HG03025 (cell line): ENCODE data around the gene CHST2.
"Not testable (repeated sequence)": the region's sequence is repeated elsewhere in the genome, so short reads cannot be mapped to it uniquely, and the experiment has no call there.

Source experiments
- ATAC-seq: cut with Tn5 transposase; IDR thresholded peaks from one replicate; pipeline ENCODE4 v1.9.1; 2021; ENCODE audit warnings: mild to moderate bottlenecking, moderate library complexity; ENCODE audit not compliant: unreplicated experiment, low FRiP score

Gene CHST2

DNA sequence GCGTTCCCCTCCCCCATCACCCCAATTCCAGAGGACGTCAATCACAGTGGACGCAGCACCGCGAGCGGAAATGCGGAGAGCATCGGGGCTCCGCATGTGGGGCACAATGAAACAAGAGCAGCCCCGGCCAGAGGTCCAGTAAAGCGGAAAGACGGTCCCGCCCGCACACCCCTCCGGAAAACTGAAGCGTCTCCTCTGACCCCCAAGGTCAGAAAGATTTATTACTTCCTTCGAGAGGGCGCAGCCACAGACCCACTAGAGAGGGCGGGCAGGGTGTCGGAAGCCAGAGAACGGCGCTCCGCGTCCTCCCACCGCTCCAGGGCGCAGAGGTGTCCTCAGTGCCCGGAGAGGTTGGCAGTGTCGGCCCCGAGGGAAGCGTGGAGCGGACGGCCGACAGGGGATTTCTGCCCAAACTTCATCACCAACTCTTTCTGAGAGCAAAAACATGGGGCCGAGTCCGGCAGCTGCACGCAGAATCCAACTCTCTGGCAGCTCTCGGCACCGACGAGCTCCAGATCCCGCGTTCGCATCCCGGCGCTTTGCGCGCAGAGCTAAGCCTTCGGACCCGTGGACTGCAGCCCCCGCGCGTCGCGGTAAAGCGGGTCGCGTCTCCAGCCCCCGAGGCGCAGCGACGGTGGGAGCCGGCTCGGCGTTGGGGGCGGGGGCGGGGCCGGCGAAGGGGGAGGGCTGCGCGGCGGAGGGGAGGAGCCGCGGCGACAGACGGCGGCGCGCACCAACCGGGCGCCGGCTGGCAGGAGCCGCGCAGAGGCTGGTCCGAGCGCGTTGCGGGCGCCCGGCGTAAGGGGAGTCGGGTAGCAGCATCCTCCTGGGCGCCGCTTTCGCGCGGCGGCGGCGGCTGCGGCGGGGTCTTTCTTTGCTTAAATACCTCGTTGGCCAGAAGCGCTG lies at the start of gene CHST2:
CHST2 (plus strand) TSS at position 763 of the 906 bp plus-strand sequence. CDS start 1,046 bp downstream, outside the sequence.
- ATAC-seq: peak; percentile 60

- ATAC-seq: no peak
These were observed 48.5 kb upstream of the CHST2 start for GRCh38 chr3:143070977-143071551.

DNA sequence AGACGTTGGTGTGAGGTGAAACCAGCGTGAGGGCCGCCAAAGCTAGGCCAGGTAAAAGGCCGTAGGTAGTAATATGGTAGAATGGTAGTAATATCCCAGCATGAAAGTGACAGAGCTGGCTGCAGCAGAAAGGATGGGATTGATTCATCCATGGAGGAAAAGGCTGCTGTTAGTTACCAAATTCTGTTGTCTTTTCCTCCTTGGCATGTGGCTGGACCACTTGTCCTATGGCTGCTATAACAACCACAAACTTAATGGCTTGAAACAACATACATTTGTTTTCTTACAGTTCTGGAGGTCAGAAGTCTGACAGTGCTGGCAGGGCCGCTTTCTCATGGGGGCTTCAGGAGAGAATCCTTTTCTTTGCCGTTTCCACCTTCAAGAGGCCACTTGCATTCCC lies 47.8 kb upstream of the CHST2 start:
- no peak for ATAC-seq

GRCh38 chr3:143072298-143073020 lies 47.1 kb upstream of the CHST2 start:
- ATAC-seq: not testable (repeated sequence)

GRCh38 chr3:143073541-143073940 lies 46.0 kb upstream of the CHST2 start:
- not testable (repeated sequence) for ATAC-seq

GRCh38 chr3:143073983-143074382 lies 45.6 kb upstream of the CHST2 start:
- not testable (repeated sequence) for ATAC-seq

- no peak for ATAC-seq
These were observed 40.7 kb upstream of the CHST2 start for GRCh38 chr3:143078883-143079282.

GRCh38 chr3:143080196-143080595 lies 39.4 kb upstream of the CHST2 start:
- no peak for ATAC-seq

DNA sequence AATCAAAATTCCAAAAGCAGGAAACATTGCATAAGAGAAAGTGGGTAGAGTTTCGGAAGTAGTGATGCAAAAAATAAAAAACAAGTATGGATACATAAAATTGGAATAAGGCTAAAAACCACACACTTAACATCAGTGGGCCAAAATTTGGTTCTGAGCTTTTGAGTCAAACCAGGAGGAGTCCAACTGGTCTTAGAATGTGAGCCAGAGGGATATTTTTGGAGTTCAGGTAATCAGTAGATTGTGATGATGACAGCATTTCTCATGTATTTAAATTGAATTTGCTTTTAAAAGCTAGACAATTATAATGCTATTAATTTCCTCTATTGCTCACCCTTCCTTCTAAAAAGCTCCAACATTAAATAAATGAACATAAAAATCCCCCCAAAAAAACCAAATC lies 38.2 kb upstream of the CHST2 start:
- ATAC-seq: no peak

DNA sequence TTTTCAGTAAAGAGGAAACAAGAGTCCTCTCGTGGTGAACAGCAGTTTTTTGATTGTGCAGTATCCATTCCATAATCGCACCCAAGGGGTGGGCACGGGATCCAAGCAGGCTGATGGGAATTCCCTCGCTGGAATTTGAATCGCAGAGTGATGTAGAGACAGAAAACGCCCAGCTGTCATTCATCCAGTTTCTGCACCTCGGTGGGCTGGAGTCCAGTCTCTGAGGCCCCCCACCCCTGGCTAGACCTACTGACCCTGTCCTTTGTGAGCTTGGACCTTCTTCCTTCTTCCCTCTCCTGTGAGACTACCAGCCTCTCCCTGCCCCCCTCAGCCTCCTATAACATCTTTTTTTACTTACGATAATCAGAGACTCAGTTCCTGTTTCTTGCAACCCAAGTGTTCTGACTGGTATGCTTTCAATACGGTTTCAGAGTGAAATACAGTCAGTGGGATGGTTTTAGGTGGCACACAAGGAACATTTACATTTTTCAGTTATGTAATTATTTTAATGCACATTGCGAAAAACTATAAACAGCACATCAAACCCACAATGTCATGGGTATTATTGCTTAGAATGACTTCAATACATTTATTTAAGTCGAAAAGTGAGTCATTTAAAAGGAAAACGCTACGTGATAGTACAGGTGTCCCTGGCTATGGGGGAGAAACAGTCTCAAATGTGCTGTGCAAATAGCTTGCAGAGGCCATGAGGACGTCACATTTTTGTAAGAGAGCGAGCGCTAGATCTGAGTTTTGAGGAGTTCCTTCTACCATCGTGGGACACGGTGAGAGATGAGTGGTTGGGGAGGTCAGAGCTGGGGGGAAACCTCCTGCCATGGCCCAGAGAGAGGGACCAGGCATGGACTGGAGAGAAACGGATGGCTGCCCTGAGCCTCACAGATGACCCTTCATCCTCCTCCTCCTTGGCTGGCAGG lies 37.5 kb upstream of the CHST2 start:
- ATAC-seq: peak; percentile 86

DNA sequence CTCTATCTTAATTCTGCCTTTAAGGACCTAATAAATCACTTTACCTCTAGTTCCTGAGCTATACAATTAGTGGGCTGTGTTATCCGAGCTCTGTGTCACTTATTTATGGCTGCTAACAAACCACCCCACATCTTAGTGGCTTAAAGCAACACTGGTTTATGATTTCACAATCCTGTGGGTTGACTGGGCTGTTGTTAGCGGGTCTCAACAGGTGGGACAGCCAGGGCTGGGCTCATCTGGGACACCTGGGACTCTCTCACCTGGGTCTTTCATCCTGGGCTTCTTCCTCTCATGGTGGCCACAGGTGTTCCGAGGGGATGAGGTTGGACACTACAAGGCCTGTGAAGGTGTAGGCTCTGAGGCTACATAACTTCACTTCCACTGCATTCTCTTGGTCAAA lies 35.8 kb upstream of the CHST2 start:
- ATAC-seq: no peak

GRCh38 chr3:143084856-143085731 lies 34.5 kb upstream of the CHST2 start:
- ATAC-seq: no peak

DNA sequence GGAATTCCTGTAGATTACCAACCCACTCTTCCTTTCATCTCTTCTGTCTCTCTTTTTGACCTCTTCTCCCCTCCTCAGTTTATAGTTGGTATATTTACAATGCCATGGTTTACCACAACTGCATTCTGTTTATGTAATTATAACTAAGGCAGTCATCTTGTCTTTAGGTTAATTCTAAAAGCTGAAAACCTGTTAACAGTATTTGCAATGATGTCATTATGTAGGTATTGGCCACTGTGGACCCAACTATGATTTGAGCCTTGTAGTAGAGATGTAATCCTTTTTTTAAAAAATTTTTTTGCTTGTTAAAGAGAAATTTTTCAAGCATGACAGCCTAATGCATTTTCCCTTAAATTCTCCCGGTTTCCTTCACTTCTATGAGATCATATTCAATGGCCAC lies 30.7 kb upstream of the CHST2 start:
- no peak for ATAC-seq

- no peak for ATAC-seq
These were observed 29.6 kb upstream of the CHST2 start for GRCh38 chr3:143089965-143090364.

- ATAC-seq: no peak
These were observed 29.1 kb upstream of the CHST2 start for GRCh38 chr3:143090486-143090885.

DNA sequence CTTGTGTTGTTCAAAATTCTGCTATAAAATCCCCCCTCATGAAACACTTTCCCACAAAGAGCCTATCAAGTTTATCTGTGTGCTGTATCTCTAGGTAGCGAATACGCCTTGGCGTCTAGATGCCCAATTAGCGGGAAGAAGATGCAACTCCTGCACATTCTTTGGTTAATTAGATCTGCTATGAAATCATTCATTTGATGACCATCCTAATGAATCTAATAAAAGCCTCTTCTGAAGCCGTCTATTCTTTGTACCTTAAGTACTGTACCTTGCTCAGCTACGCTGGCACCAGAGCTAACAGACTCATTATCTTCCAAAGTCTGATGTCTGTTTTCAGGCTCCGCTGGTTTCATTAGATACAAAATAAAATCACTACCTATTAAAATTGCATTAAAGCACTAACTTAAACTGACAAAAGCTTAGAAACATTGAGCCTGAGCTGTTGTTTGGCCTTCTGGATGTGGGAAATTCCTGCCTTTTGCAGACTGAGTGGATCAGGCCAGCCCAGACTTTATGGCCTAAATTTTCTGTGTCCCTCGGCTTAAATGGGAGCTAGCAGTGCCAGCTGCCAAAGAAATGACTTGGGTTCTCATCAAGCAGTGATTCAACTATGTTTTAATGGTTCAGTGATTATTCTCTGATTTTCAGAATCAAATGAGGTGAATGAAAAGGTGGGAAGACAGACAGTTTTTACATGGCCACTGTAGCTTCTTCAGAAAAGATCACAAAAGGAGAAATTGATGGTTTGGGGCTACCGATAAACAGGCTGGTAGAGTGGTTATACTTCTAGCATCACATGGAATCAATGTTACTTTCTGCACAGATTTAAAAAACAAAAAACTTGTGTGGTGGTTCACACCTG lies 28.4 kb upstream of the CHST2 start:
- no peak for ATAC-seq

DNA sequence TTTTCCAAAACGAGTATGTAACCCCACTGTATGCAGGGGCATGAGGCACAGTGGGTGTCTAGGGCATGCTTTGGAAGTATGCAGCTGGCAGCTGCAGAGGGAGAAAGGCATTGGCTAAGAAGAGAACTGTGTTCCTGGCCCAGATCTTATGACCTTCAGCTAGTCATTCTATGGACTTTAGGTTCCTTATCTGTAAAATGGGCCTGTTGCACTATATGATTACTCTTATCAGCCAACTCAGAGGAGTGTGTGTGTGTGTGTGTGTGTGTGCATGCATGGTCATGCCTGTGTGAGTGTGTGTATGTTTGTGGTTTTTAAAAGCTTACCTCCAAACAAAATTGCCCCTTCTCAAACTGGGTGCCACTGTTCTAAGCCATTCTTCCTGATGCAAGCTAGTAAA lies 27.4 kb upstream of the CHST2 start:
- no peak for ATAC-seq

- no peak for ATAC-seq
These were observed 23.8 kb upstream of the CHST2 start for GRCh38 chr3:143095813-143096212.
